ENCODE results near the gene NDRG4.
"Not testable (repeated sequence)": the region's sequence is repeated elsewhere in the genome, so short reads cannot be mapped to it uniquely, and the experiment has no call there.

Gene NDRG4

DNA sequence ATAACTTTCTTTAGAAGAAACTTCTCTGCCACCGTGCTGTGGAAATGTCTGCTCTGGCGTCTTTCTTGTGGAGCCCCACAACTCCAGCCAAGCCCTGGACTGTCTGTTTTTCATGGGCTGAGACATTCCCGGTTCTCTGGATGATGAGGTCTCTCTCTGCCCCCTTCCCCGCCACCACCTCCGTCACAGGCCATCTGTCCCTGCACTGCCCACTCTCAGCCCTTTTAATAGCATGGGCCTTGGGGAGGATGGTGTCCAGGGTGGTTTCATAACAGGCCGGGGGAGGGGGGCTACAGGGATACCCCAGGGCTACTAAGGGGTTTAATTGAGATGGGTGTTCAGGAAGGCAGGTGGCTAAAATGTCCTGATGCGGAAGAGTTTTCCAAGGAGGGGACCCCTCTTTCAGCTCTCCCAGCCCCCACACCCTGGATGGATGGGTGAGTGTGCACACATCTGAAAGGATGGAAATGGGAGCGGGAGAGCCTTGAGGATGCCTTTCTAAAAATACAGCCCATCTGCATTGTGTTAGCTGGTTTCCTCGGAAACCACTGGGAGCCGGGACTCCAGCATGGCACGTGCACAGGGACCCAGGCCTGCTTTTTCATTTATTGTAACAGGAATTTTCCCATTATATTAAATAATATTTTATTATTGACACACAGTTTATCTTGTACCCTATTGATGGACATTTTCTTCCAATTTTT lies 14.6 kb upstream of the NDRG4 start:
- 81% methylated on average over 9 of the region's 11 CpGs for WGBS
- Histone ChIP-seq H3K4me3 (ENCODE audit: low read length) (no peak overlapping the region), H3K9ac (ENCODE audit: low read depth, low read length) (no peak overlapping the region), H3K4me1 (ENCODE audit: insufficient read depth, low read length) (no peaks in the 10 kb centered on the region), H3K9me3 (ENCODE audit: insufficient read depth, low read depth, low read length) (no peaks in the 10 kb centered on the region), H3K27me3 (ENCODE audit: insufficient read depth, low read length) (no peaks in the 10 kb centered on the region; the same call in 1 of the 2 replicates), H3K36me3 (ENCODE audit: insufficient read depth, low read length) (no peaks in the 10 kb centered on the region), H3K27ac (ENCODE audit: low read depth, low read length) (no peak overlapping the region)

- WGBS: 21% methylated on average over 43 of the region's 43 CpGs
- Histone ChIP-seq H3K4me1 (ENCODE audit: insufficient read depth, low read length) (peaks cover 4% of the 10 kb centered on the region), H3K27me3 (ENCODE audit: insufficient read depth, low read length) (no peaks in the 10 kb centered on the region; the same call in 1 of the 2 replicates), H3K27ac (ENCODE audit: low read depth, low read length) (no peak overlapping the region), H3K4me3 (ENCODE audit: low read length) (0 out of 2 replicates have a peak overlapping the region, but pooled peaks have one; percentile 26), H3K9ac (ENCODE audit: low read depth, low read length) (0 out of 2 replicates have a peak overlapping the region, but pooled peaks have one; percentile 41), H3K36me3 (ENCODE audit: insufficient read depth, low read length) (no peaks in the 10 kb centered on the region), H3K9me3 (ENCODE audit: insufficient read depth, low read depth, low read length) (no peaks in the 10 kb centered on the region)
Measured at GRCh38 chr16:58487566-58488351, 12.2 kb upstream of the NDRG4 start.

DNA sequence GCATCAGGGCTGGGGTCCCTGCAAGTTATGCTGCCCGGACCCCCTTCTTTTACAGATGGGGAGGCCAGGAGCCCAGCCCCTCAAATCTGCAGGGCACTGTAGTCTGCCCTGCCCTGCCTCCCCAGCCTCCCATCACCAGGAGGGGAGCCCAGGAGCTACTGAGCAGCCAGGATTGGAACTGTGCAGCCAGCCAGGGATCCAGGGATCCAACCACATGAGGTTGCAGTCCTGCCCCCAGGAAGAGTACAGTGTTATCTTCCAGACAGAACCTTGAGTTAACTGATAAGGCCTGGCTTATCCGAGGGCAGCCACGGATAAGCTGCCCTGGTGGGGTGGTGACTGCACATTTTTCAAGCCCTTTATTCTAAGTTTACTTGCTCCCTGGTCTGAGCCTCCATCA lies 11.4 kb upstream of the NDRG4 start:
- no peak overlapping the region for H3K27ac ChIP-seq (ENCODE audit: low read depth, low read length)
- WGBS: 84% methylated on average over 3 of the region's 3 CpGs
- no peaks in the 10 kb centered on the region; the same call in 1 of the 2 replicates for H3K27me3 ChIP-seq (ENCODE audit: insufficient read depth, low read length)
- peaks cover 6% of the 10 kb centered on the region for H3K4me1 ChIP-seq (ENCODE audit: insufficient read depth, low read length)
- no peaks in the 10 kb centered on the region for H3K36me3 ChIP-seq (ENCODE audit: insufficient read depth, low read length)
- no peak overlapping the region for H3K4me3 ChIP-seq (ENCODE audit: low read length)
- H3K9me3 ChIP-seq (ENCODE audit: insufficient read depth, low read depth, low read length): no peaks in the 10 kb centered on the region
- H3K9ac ChIP-seq (ENCODE audit: low read depth, low read length): no peak overlapping the region

DNA sequence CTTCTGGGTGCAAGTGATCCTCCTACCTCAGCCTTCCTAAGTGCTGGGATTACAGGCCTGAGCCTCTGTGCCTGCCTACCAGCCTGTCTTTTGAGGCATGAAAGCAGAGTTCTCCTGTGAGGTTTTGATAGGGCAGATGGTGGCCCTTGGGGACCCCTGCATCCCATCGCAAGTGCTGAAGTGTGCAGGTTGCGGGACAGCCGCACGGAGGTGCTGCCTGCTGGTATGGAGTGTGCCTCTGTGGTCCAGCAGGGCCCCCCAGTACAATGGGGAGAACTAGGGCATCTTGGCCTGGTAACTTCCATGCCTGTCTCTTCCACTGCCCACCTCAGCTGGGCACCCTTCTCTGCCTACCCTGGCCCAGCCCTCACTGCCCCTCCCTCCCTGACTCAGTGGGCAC lies 9.9 kb upstream of the NDRG4 start:
- H3K4me1 ChIP-seq (ENCODE audit: insufficient read depth, low read length): peaks cover 6% of the 10 kb centered on the region
- no peaks in the 10 kb centered on the region for H3K36me3 ChIP-seq (ENCODE audit: insufficient read depth, low read length)

DNA sequence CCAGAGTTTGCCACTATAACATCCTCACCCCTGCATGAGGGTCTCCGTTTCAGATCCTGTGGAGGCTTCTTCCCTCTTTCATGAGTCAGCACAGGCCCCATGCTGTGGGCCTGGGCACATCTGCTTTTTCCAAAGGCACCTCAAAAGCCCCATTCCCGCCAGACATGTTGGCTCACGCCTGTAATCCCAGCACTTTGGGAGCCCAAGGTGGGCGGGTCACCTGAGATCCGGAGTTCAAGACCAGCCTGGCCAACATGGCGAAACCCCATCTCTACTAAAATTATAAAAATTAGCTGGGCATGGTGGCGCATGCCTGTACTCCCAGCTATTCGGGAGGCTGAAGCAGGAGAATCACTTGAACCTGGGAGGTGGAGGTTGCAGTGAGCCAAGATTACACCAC lies 9.4 kb upstream of the NDRG4 start:
- not testable (repeated sequence) for H3K27me3 ChIP-seq (ENCODE audit: insufficient read depth, low read length); H3K27ac ChIP-seq (ENCODE audit: low read depth, low read length); H3K4me3 ChIP-seq (ENCODE audit: low read length); H3K36me3 ChIP-seq (ENCODE audit: insufficient read depth, low read length); H3K9ac ChIP-seq (ENCODE audit: low read depth, low read length); H3K4me1 ChIP-seq (ENCODE audit: insufficient read depth, low read length); H3K9me3 ChIP-seq (ENCODE audit: insufficient read depth, low read depth, low read length)
- WGBS: 88% methylated on average over 8 of the region's 8 CpGs

More for the DNA sequence above, 9.9 kb upstream of the NDRG4 start:
- H3K27me3 ChIP-seq (ENCODE audit: insufficient read depth, low read length): no peaks in the 10 kb centered on the region; the same call in 1 of the 2 replicates
- no peak overlapping the region for H3K27ac ChIP-seq (ENCODE audit: low read depth, low read length)
- H3K4me3 ChIP-seq (ENCODE audit: low read length): no peak overlapping the region
- no peak overlapping the region for H3K9ac ChIP-seq (ENCODE audit: low read depth, low read length)
- no peaks in the 10 kb centered on the region for H3K9me3 ChIP-seq (ENCODE audit: insufficient read depth, low read depth, low read length)
- 91% methylated on average over 4 of the region's 4 CpGs for WGBS

DNA sequence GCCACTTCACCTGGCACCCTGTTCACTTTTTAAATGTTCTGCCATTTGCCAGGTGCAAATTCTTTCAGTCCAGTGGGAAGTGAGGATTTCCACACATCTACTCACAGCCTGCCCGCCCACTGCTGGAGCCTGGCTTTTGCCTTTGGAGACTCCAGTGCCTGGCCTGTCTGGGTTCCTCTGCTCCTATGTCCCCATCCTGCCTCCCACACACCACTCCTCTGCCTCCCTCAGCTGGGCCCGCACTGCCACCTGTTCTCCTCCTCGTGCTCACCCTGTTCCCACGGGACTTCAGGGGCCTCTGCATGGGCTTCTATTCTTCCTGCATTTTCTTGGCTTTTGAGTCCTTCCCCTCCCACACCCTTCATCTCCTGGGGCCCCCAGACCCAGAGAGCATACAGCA lies 7.9 kb upstream of the NDRG4 start:
- Histone ChIP-seq H3K9ac (ENCODE audit: low read depth, low read length) (no peak overlapping the region), H3K27ac (ENCODE audit: low read depth, low read length) (no peak overlapping the region), H3K4me1 (ENCODE audit: insufficient read depth, low read length) (peaks cover 19% of the 10 kb centered on the region), H3K36me3 (ENCODE audit: insufficient read depth, low read length) (no peaks in the 10 kb centered on the region), H3K4me3 (ENCODE audit: low read length) (no peak overlapping the region), H3K27me3 (ENCODE audit: insufficient read depth, low read length) (no peaks in the 10 kb centered on the region; the same call in 1 of the 2 replicates), H3K9me3 (ENCODE audit: insufficient read depth, low read depth, low read length) (no peaks in the 10 kb centered on the region)
- WGBS: 87% methylated on average over 4 of the region's 4 CpGs

- no peak overlapping the region for H3K9ac ChIP-seq (ENCODE audit: low read depth, low read length)
Measured at GRCh38 chr16:58492735-58493134, 7.2 kb upstream of the NDRG4 start.

GRCh38 chr16:58493756-58494431 lies 6.0 kb upstream of the NDRG4 start:
- H3K4me3 ChIP-seq (ENCODE audit: low read length): no peak overlapping the region
- H3K4me1 ChIP-seq (ENCODE audit: insufficient read depth, low read length): peaks cover 19% of the 10 kb centered on the region
- H3K27ac ChIP-seq (ENCODE audit: low read depth, low read length): no peak overlapping the region
- 91% methylated on average over 20 of the region's 20 CpGs for WGBS
- no peaks in the 10 kb centered on the region for H3K27me3 ChIP-seq (ENCODE audit: insufficient read depth, low read length)
- H3K9ac ChIP-seq (ENCODE audit: low read depth, low read length): no peak overlapping the region
- no peaks in the 10 kb centered on the region for H3K36me3 ChIP-seq (ENCODE audit: insufficient read depth, low read length)
- no peaks in the 10 kb centered on the region for H3K9me3 ChIP-seq (ENCODE audit: insufficient read depth, low read depth, low read length)

More at GRCh38 chr16:58492735-58493134, 7.2 kb upstream of the NDRG4 start:
- no peak overlapping the region for H3K27ac ChIP-seq (ENCODE audit: low read depth, low read length)
- no peaks in the 10 kb centered on the region for H3K9me3 ChIP-seq (ENCODE audit: insufficient read depth, low read depth, low read length)
- no peaks in the 10 kb centered on the region for H3K27me3 ChIP-seq (ENCODE audit: insufficient read depth, low read length)
- 53% methylated on average over 5 of the region's 5 CpGs for WGBS
- H3K36me3 ChIP-seq (ENCODE audit: insufficient read depth, low read length): no peaks in the 10 kb centered on the region
- peaks cover 19% of the 10 kb centered on the region for H3K4me1 ChIP-seq (ENCODE audit: insufficient read depth, low read length)
- no peak overlapping the region for H3K4me3 ChIP-seq (ENCODE audit: low read length)

DNA sequence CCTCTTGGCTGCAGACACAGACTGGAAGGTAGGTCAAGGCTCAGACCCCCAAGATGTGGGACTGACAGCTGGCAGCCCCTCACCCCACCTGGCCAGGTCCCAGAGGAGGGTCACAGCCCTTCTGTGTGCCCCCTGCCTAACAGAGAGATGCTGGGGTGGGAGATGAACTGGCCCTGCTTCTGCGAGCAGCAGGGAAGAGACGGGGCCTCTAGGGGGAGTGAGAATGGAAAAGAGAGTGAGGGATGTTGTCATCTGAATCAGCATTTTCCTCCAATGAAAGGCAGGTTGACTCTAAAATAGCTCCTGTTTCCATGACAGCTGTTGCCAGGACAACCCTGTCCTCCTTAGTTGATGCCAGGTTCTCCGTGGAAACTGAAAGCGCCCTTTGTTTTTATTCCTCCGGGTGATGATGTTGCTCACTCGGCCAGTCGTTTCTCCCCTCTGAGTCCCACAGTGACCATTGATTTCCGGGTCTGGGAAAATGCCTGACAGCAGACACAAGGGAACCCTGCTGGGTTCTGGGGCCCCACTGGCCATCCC lies 4.9 kb upstream of the NDRG4 start:
- peaks cover 21% of the 10 kb centered on the region for H3K4me1 ChIP-seq (ENCODE audit: insufficient read depth, low read length)
- 0 out of 2 replicates have a peak overlapping the region, but pooled peaks have one; percentile 2 for H3K4me3 ChIP-seq (ENCODE audit: low read length)
- H3K9me3 ChIP-seq (ENCODE audit: insufficient read depth, low read depth, low read length): no peaks in the 10 kb centered on the region
- peak overlapping the region; percentile 34 for H3K9ac ChIP-seq (ENCODE audit: low read depth, low read length)
- no peaks in the 10 kb centered on the region for H3K27me3 ChIP-seq (ENCODE audit: insufficient read depth, low read length)
- WGBS: 11% methylated on average over 8 of the region's 8 CpGs
- H3K27ac ChIP-seq (ENCODE audit: low read depth, low read length): peak overlapping the region; percentile 68; the same call in 1 of the 2 replicates
- no peaks in the 10 kb centered on the region for H3K36me3 ChIP-seq (ENCODE audit: insufficient read depth, low read length)

GRCh38 chr16:58495521-58496331 lies 4.2 kb upstream of the NDRG4 start:
- Histone ChIP-seq H3K27me3 (ENCODE audit: insufficient read depth, low read length) (no peaks in the 10 kb centered on the region), H3K4me3 (ENCODE audit: low read length) (0 out of 2 replicates have a peak overlapping the region, but pooled peaks have one; percentile 2), H3K4me1 (ENCODE audit: insufficient read depth, low read length) (peaks cover 21% of the 10 kb centered on the region), H3K9ac (ENCODE audit: low read depth, low read length) (peak overlapping the region; percentile 34), H3K9me3 (ENCODE audit: insufficient read depth, low read depth, low read length) (no peaks in the 10 kb centered on the region), H3K27ac (ENCODE audit: low read depth, low read length) (peak overlapping the region; percentile 68), H3K36me3 (ENCODE audit: insufficient read depth, low read length) (no peaks in the 10 kb centered on the region)
- WGBS: 56% methylated on average over 24 of the region's 24 CpGs

Measured in HUES64 (cell line).